ENCODE measurements around the gene UBAP1. TPM values are rescaled to one million over a fixed set of nuclear protein-coding genes. Genes with fewer than 3 reads are reported as not detected.
A peak's percentile ranks its signal among the peaks of the same experiment; 100 is the strongest.

Gene UBAP1
- total and polyA plus RNA-seq, 9 of the 15 experiments (the other 6 are each of a cell fraction or from before 2014, with no cell fraction given), result 1.3 to 33.4 (median 16.5) TPM

DNA sequence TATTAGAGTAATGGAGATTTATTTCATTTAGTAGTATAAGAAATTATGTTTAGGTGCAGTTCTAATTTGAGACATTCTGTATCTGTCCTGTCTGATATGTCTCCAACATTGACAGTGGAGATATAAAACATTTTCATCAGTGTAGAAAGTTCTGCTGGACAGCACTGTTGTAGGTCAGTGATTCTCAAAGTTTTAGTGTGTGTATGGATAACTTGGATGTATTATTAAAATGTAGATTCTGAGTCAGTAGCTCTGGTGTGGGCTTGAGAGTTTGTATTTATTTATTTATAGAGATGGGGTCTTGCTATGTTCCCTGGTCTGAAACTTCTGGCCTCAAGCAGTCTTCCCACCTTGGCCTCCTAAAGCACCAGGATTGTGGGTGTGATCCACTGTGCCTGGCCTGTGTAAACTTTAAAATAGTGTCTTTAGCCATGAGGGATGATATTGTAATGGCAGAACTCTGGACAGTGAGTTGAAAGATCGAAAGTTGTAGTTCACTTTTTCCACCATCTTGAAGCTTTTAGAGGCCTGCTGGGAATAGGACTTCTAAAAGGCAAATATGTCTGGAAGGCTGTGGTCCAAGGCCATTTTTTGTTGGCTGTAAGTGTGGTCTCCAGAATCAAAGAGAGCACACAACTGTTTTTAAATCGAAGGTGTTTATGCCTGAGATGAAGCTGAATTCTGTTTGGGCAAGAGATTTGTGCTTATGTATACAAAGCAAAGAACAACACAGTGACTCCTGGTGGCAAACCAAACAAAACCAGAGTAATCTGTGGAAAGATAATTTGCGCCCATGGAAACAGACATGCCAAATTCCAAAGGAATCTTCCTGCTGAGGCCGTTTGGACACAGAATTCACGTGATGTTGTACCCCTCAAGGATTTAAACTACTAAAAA, 12.4 kb downstream of the UBAP1 start (continued):
- TF ChIP-seq, protein P1, sequence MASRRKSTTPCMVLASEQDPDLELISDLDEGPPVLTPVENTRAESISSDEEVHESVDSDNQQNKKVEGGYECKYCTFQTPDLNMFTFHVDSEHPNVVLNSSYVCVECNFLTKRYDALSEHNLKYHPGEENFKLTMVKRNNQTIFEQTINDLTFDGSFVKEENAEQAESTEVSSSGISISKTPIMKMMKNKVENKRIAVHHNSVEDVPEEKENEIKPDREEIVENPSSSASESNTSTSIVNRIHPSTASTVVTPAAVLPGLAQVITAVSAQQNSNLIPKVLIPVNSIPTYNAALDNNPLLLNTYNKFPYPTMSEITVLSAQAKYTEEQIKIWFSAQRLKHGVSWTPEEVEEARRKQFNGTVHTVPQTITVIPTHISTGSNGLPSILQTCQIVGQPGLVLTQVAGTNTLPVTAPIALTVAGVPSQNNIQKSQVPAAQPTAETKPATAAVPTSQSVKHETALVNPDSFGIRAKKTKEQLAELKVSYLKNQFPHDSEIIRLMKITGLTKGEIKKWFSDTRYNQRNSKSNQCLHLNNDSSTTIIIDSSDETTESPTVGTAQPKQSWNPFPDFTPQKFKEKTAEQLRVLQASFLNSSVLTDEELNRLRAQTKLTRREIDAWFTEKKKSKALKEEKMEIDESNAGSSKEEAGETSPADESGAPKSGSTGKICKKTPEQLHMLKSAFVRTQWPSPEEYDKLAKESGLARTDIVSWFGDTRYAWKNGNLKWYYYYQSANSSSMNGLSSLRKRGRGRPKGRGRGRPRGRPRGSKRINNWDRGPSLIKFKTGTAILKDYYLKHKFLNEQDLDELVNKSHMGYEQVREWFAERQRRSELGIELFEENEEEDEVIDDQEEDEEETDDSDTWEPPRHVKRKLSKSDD (conservative IDR thresholded peaks at IDR 0.05; ENCODE audit: low read length), result no peak
- peak in 1 of 2 experiments; percentile 42; a peak in 3 of 4 replicates for TF ChIP-seq RAD21 (CRISPR knock-in tag; conservative IDR thresholded peaks at IDR 0.05 in 1 of 2, IDR thresholded peaks at IDR 0.05 in 1 of 2)
- TF ChIP-seq, protein P2, sequence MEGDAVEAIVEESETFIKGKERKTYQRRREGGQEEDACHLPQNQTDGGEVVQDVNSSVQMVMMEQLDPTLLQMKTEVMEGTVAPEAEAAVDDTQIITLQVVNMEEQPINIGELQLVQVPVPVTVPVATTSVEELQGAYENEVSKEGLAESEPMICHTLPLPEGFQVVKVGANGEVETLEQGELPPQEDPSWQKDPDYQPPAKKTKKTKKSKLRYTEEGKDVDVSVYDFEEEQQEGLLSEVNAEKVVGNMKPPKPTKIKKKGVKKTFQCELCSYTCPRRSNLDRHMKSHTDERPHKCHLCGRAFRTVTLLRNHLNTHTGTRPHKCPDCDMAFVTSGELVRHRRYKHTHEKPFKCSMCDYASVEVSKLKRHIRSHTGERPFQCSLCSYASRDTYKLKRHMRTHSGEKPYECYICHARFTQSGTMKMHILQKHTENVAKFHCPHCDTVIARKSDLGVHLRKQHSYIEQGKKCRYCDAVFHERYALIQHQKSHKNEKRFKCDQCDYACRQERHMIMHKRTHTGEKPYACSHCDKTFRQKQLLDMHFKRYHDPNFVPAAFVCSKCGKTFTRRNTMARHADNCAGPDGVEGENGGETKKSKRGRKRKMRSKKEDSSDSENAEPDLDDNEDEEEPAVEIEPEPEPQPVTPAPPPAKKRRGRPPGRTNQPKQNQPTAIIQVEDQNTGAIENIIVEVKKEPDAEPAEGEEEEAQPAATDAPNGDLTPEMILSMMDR (IDR thresholded peaks at IDR 0.05 in 2 of 3, conservative IDR thresholded peaks at IDR 0.05 in 1 of 3; ENCODE audit: insufficient read depth in 2 of 3, low read depth in 1 of 3, low read length in 3 of 3), result peak; percentile 11 to 44 (median 32); a peak in 3 of 6 replicates
